HG02973 (cell line): ENCODE data around the gene TRRAP.

Source experiments
- ATAC-seq: cut with Tn5 transposase; IDR thresholded peaks from one replicate; pipeline ENCODE4 v1.9.1; 2021; ENCODE audit warnings: moderate library complexity; ENCODE audit not compliant: unreplicated experiment

TRRAP gene

GRCh38 chr7:99003419-99003818, 125.1 kb downstream of the TRRAP start:
- ATAC-seq, result no peak

- no peak for ATAC-seq
Observed at GRCh38 chr7:99004216-99004615, 125.9 kb downstream of the TRRAP start.

GRCh38 chr7:99004781-99005500, 126.6 kb downstream of the TRRAP start:
- no peak for ATAC-seq

- ATAC-seq, result no peak
Observed at GRCh38 chr7:99005776-99006175, 127.4 kb downstream of the TRRAP start.

- ATAC-seq, result no peak
Observed at GRCh38 chr7:99006739-99007424, 128.6 kb downstream of the TRRAP start.

- ATAC-seq, result no peak
Observed at GRCh38 chr7:99008181-99008631, 129.9 kb downstream of the TRRAP start.

- ATAC-seq, result no peak
Observed at GRCh38 chr7:99008921-99009530, 130.7 kb downstream of the TRRAP start.

GRCh38 chr7:99010281-99010680, 131.9 kb downstream of the TRRAP start:
- no peak for ATAC-seq

GRCh38 chr7:99011341-99011705, 133.0 kb downstream of the TRRAP start:
- ATAC-seq, result no peak

- no peak for ATAC-seq
Observed at GRCh38 chr7:99011706-99012404, 133.5 kb downstream of the TRRAP start.

GRCh38 chr7:99012722-99013121, 134.4 kb downstream of the TRRAP start:
- ATAC-seq, result no peak

- no peak for ATAC-seq
Observed at GRCh38 chr7:99013266-99014112, 135.2 kb downstream of the TRRAP start.

GRCh38 chr7:99014113-99014985, 136.0 kb downstream of the TRRAP start:
- no peak for ATAC-seq

GRCh38 chr7:99016196-99016595, 137.9 kb downstream of the TRRAP start:
- ATAC-seq, result no peak

GRCh38 chr7:99019523-99020412, 141.4 kb downstream of the TRRAP start:
- ATAC-seq, result no peak

GRCh38 chr7:99020413-99020715, 142.0 kb downstream of the TRRAP start:
- ATAC-seq, result no peak

- ATAC-seq, result no peak
Observed at GRCh38 chr7:99021941-99022560, 143.7 kb downstream of the TRRAP start.

GRCh38 chr7:99024066-99024465, 145.7 kb downstream of the TRRAP start:
- ATAC-seq, result no peak
